H54 (cell line): ENCODE data around the gene MUC6.

Source experiments
- DNase-seq: peaks from one replicate; pipeline ENCODE4 v3.0.0; 2011; ENCODE audit warnings: low spot score, mixed read lengths; ENCODE audit not compliant: insufficient read length
- FAIRE-seq: peaks from 3 replicates; lab custom pipeline; 2011; peaks lifted over from hg19 to GRCh38; lab: Jason Lieb, UNC
- POLR2A ChIP-seq: IDR thresholded peaks from 2 replicates; pipeline ENCODE4 v1.6.1; 2011; ENCODE audit warnings: low read depth, mild to moderate bottlenecking, low read length

Gene MUC6

DNA sequence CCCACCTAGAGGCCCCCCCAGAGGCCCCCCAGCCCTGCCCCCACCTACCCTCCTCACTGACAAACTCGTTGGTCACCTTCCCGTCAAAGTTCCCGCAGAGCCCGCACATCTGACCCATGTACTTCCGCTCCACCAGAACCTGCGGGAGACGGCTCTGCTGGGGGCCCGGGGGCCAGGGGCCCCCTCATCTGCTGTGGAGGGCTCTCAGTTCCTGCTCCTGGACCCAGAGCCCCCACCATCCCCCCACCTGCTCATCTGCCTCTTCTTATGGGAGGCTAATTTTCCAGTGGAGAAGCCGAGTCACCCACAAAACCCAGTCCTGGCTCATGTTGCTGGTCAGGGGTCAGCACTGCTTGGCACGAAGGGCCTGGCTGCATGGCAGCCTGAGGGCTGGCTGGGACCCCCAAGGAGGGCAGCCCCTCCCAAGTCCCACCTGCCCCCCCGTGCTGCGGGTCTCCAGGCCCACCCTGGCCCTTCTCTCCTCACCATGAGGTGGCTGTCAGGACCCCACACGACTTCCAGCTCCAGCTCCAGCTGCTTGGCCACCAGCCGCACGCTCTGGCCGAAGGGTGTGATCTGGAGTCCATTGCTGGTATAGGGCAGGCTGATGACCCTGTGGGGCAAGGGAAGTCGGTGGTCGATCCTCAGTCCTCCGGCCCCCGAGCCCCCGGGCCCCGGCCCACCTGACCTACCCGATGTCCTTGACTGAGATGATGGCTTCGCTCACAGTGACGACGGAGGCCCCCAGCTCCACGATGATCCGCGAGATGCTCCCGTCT lies 5.2 kb downstream of the MUC6 start:
- FAIRE-seq (no peak), DNase-seq (no peak)
- no peak for TF ChIP-seq POLR2A

DNA sequence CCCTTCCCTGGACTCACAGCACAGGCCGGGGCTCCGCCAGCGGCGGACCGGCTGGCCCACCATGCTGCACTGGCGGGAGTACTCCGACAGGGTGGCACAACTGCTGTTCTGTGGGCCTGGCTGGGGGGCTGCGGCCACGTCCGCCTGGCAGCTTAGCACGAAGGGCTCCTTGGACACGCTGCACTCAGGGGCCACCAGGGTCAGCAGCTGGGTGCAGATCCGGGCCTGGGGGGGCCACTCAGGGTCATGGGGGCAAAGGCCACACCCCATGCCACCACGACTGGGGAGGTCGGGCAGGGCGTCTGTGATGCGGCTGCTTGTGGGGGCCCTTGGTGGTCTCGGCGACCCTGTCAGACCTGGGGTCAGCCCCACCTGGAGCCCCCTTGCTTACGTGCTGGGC lies 6.0 kb downstream of the MUC6 start:
- FAIRE-seq (no peak), DNase-seq (no peak)
- TF ChIP-seq POLR2A = no peak

DNA sequence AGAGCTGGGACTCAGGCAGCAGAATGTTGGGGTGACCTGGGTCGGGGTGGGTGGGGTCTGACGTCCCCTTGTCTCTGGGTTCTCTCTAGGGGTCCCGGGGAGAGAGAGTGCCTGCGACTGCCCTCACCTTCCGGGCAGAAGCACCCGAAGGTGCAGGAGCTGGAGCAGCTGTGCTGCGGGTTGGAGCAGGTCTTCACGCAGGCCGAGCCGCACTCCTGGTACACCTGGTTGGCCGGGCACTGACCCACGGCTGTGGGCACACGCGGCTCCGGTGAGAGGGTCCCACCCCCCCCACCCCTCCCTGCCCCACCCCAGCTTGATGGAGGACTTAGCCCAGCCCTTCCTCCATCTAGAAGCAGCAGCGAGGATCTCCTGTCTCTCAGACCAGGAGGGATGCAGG lies 6.4 kb downstream of the MUC6 start:
- TF ChIP-seq POLR2A = no peak
- DNase-seq (no peak), FAIRE-seq (no peak)

DNA sequence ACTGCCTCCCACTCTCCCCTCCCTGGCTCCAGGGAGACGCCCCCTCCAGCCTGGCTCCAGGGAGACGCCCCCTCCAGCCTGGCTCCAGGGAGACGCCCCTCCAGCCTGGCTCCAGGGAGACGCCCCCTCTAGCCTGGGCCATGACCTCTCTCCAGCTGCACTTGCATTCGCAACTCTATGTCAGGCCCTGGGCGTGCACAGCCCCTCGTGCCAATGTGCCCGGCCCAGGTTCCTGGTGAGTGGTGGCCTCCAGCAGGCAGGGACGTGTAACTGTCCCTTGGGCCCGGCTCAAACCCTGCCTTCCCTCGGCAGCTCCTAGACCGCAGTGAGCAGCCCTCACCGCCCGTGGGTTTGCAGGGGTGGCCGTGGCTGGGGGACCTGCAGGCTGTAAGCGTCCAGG lies 6.9 kb downstream of the MUC6 start:
- FAIRE-seq (no peak), DNase-seq (no peak)
- TF ChIP-seq POLR2A = no peak

DNA sequence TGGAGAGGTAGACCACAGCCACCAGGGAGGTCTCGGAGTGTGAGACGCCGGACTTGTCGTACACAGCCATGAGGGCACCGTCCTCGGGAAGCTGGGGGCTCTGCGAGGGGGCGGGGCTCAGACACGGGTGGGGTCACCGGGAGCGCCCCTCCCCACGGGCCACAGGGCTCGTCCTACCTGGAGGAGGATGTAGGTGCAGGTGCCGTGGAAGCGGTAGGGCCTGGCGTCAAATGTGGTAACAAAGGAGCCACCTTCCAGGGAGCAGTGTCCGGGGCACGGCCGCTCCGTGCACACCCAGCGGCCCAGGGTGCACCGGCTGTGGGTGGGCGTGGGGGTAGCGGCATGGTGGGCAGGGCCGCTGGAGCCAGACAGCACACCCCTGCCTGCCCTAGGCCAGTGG lies 7.5 kb downstream of the MUC6 start:
- no peak for FAIRE-seq
- no peak for DNase-seq
- no peak for TF ChIP-seq POLR2A

DNA sequence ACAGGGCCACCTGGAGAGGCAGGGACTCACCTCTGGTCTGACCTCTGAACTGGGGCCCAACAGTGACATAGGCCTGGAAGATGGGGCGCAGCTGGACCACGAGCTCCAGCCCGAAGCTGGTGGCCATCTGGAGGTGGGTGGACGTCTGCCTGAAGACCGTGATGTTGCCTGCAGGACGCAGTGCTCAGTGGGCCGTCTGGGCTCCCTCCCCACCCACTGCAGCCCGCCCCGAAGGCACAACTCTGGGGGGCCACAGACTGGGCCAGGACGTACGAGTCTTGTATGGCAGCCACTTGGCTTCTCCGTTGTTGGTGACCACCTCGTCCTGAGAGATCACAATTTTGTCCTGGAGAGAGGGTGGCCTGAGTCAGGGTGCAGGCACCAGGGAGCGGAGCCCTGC lies 7.9 kb downstream of the MUC6 start:
- FAIRE-seq (no peak), DNase-seq (no peak)
- no peak for TF ChIP-seq POLR2A

DNA sequence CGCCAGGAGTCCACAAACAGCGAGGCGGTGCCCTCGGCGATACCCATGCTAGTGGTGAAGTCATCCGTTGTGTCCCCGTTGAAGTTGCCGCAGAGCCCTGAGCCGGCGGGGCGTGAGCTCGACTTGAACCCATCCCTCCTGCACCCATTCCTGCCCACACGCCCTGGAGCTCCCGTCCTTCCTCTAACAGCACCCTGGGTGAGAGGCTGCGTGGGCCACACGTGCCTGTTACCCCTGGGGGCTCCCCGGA lies 8.3 kb downstream of the MUC6 start:
- DNase-seq (no peak), FAIRE-seq (no peak)
- TF ChIP-seq POLR2A = no peak

DNA sequence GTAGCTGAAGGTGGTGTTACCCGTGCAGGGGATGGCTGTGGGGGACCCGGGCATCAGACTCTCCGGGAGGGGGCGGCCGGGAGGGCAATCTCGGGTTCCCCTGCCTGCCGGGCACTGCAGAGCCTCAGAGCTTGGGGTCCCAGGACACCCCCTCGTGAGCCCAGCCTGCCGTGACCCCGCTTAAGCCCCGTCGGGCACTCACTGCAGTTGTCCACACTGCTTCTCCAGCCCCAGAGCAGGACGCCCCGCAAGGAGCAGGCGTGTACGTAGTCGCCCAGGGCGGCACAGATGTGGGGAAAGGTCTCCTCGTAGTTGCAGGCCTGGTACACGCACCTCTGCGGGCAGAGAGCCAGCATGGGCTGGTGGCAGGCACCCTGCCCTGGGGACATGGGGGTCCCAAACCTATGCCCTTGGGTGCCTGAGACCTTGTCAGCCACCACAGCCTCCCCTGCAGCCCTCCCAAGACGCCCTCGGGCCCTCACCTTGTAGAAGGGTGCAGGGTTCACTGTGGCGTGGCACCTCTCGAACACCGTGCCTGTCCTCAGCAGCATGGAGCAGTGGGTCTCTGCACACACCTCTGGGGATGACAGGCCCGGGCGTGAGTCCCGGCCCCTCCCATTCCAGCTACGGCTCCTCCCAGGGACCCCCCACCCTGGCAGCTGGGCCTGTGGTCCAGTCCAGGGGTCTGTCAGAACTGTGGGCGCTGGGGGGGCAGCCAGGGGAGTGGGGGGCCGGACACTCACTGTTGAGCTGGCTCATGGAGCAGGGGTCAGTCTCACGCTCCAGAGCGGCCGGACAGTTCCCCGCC lies 8.8 kb downstream of the MUC6 start:
- DNase-seq = no peak
- FAIRE-seq = no peak
- no peak for TF ChIP-seq POLR2A

DNA sequence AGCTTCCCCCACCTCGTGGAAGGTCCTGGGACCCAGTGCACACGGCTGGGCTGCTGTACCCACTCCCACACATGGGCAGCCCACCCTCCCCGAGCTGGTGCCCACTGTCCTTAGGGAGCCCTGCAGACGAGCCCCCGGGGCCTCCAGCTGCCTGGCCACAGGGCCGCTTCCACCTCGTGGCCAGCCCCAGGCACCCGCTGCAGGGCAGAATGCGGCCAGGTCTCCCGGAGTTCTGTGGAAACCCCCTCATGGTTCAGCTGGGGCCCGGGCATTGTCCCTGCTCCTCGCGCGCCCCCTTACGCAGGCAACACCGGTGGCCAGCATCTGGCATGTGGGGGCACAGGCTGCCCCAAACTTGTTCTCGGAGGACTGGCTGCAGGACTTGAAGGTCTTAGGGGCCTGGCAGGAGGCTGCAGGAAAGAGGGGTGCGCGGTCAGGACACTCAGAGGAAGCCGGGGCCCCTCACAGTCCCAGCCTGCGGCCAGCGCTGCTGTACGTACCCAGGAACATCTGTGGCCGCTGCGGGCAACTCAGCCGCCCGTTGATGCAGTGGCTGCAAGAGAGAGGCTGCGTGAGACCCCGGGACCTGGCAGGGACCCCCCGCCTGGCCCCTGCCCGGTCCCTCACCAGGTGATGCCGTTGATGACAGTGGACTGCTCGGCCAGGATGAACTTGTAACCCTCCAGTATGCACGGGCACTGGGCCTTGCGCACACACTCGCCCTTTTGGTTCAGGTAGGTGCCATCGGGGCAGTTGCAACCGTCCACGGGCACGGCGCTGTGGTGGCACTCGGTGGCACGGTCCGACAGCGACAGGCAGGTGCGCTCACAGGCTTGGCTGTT lies 9.7 kb downstream of the MUC6 start:
- no peak for FAIRE-seq
- no peak for DNase-seq
- no peak for TF ChIP-seq POLR2A

DNA sequence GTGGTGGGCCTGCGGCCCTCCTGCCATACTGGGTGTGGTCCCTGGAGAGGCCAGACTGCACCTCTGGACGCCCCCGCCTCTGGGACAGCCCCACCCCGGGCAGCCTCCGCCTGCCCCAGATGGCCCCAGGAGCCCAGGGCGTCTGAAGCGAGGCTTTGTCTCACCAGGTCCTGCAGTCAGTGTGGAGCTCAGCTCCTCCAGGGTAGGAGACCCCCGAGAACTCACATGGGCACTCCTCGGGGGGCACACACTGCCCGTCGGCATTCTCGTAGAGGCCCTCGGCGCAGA lies 10.4 kb downstream of the MUC6 start:
- FAIRE-seq (no peak), DNase-seq (no peak)
- TF ChIP-seq POLR2A = no peak

DNA sequence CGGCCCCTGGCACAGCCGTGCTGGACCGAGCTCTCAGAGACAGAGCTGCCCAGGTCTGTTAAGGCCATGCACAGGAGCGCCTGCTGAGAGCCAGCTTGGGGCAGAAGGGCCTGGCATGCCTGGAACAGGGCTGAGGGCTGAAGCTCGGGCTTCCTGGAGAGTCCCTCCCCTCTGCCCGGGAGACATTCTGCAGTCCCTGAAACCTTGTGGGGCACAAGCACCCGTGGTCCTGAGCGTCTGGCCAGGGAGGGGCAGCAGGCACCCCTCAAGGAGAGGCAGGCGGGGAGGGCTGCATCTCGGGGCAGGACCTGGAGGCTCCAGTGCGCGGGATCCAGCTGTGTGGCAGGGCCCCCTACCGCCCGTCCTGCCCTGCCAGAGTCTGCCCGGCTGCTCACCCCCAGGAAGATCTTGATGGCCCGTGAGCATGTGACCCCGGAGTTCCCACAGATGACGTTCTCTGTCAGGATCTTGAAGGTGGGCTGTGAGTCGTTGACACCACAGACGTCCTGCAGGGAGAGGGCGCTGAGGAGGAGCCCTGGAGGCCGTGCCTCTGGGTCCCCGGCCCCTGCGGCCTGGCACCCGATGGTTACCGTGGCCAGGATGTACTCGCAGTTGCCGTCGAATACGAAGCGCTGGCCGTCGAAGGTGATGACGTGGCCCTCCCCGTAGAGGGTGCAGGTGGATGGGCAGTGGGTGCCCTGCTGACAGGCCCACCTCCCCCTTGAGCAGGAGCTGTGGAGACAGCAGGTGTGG lies 10.9 kb downstream of the MUC6 start:
- no peak for FAIRE-seq

DNA sequence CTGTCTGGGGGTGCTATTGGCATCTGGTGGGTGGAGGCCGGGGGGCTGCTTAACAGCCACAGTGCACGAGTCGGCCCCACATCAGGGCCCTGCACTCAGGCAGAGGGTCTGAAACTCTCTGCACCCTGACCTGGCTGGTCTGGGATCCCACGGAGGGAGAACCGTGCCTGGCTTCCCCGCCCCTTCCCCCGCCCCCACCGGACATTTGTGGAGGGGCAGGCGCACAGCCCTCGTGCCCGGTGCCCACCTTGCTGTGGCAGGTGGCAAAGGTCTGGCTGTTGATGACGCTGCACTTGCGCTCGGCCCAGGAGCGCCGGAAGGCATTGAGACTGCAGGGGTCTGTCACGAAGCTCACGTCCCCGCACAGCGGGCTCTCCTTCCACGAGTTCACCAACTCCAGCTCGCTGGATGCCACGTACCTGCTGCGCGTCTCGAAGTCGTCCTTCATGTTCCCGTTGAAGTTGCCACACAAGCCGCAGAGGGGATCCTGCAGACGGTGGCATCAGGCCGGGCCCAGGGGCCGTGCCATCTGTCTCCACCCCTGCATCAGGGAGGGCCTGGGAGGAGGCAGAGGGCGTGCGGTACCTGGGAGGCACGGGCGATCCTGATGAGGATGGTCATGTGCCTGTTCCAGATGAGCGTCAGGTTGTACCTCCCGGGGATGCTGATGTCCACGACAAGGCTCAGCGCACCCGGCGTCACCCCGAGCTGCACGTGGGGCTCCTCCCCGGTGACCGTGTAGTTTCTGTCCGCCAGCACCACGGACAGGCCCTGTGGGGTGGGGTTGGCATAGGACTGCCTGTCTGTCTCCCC lies 11.7 kb downstream of the MUC6 start:
- TF ChIP-seq POLR2A = no peak
- no peak for DNase-seq
- no peak for FAIRE-seq

More for the DNA sequence above, 10.9 kb downstream of the MUC6 start:
- TF ChIP-seq POLR2A = no peak
- DNase-seq = no peak
